Astrocyte of the spinal cord (primary cell): Measurements from ENCODE around the gene MARCHF10.

Source experiments
- DNase-seq: peaks from one replicate; pipeline ENCODE4 v3.0.0; 2011; ENCODE audit warnings: low read depth, low spot score
- H3K4me3 ChIP-seq: 2 replicates; pipeline ENCODE4 v1.5.1; 2011; ENCODE audit warnings: low read depth, mild to moderate bottlenecking, low read length, moderate library complexity
- in situ Hi-C: cut with HindIII; loops from 2 replicates; pipeline ENCODE4 v1.10.0; 2017; ENCODE audit warnings: low sequenced_read_pairs
- TF ChIP-seq, protein P1 (sequence below): IDR thresholded peaks from 2 replicates; pipeline ENCODE4 v1.5.1; 2012; ENCODE audit warnings: low read depth, mild to moderate bottlenecking, low read length, inconsistent platforms

Gene MARCHF10

GRCh38 chr17:62717889-62718288, 90.2 kb downstream of the MARCHF10 start:
- no peak overlapping the region for H3K4me3 ChIP-seq
- in situ Hi-C loops = no loop called here
- TF ChIP-seq, protein P1, sequence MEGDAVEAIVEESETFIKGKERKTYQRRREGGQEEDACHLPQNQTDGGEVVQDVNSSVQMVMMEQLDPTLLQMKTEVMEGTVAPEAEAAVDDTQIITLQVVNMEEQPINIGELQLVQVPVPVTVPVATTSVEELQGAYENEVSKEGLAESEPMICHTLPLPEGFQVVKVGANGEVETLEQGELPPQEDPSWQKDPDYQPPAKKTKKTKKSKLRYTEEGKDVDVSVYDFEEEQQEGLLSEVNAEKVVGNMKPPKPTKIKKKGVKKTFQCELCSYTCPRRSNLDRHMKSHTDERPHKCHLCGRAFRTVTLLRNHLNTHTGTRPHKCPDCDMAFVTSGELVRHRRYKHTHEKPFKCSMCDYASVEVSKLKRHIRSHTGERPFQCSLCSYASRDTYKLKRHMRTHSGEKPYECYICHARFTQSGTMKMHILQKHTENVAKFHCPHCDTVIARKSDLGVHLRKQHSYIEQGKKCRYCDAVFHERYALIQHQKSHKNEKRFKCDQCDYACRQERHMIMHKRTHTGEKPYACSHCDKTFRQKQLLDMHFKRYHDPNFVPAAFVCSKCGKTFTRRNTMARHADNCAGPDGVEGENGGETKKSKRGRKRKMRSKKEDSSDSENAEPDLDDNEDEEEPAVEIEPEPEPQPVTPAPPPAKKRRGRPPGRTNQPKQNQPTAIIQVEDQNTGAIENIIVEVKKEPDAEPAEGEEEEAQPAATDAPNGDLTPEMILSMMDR = no peak
- DNase-seq = no peak

DNA sequence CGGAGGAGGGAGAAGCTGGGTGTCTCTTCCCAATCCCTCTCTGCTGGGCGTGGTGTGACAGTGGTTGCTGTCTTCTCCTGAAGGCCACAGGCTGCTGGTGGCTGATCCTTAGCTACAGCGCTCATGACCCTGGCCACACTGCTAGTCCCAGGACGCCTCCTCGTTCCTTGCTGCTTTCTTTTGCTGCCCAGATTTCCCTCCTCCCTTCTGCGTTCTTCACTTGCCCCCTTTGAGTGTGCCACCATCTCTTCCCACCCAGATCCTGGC, 90.6 kb downstream of the MARCHF10 start:
- in situ Hi-C loops = no loop called here
- DNase-seq = no peak
- TF ChIP-seq, protein P1 = no peak
- no peak overlapping the region for H3K4me3 ChIP-seq

DNA sequence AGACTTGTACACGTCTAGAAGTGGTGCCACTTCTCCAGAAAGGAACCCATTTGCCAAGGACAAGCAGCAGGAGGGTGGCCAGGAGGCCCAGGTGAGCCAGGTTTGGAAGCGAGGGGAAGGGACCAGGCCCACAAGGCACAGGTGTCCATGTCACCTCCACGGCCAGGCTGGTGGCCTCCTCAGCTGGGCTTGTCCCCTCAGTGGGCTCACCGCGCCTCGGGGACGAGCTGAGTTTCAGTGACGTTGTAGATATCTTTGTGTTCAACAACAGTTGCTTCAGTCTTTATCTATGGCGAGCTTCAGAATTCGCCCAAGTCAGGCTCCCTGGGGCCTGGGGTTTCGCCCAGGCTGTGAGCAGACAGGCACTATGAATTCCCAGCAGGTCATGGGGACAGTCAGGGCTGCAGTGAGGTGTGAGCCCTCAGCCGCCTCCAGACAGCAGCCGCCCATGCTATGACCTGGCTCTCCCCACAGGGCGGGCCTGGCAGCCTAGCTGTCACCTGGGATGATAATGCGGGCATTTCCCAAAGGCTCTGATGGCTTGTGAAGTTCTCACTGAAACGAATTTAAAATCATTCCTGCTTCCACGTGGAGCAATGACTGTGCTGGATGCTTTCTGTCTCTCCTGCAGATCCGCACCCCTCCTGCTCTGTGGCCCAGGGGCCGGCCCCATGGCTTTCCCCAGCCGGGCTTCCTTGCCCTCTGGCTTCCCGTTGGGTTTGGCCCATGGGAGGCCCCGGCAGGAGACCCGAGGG, 91.1 kb downstream of the MARCHF10 start:
- in situ Hi-C loops = no loop called here

DNA sequence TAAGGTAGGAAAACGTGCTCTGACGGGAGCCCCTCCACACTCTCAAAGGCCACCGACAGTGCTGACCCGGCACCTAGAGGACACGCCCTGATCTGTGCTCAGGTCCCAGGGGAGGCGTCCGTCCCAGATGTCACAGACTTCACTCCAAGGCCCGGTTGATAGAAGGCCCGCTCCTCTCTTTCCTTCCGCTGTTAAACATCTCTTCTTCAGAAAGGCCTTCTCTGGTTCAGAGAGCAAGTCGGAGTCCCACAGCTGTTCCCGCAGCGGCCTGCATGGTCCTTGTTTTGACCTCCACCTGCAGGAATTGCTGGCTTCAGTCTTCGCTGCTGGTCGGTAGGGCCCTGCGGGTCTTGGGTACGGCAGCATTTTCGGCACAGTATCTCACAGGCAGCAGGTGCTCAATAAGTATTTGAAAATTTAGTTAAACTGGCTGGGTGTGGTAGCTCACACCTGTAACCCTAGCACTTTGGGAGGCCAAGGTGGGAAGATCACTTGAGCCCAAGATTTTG, 92.2 kb downstream of the MARCHF10 start:
- H3K4me3 ChIP-seq = no peak overlapping the region
- in situ Hi-C loops = no loop called here
- TF ChIP-seq, protein P1 = no peak
- no peak for DNase-seq

More for the DNA sequence above, 91.1 kb downstream of the MARCHF10 start:
- DNase-seq = no peak
- TF ChIP-seq, protein P1 = no peak
- no peak overlapping the region for H3K4me3 ChIP-seq

DNA sequence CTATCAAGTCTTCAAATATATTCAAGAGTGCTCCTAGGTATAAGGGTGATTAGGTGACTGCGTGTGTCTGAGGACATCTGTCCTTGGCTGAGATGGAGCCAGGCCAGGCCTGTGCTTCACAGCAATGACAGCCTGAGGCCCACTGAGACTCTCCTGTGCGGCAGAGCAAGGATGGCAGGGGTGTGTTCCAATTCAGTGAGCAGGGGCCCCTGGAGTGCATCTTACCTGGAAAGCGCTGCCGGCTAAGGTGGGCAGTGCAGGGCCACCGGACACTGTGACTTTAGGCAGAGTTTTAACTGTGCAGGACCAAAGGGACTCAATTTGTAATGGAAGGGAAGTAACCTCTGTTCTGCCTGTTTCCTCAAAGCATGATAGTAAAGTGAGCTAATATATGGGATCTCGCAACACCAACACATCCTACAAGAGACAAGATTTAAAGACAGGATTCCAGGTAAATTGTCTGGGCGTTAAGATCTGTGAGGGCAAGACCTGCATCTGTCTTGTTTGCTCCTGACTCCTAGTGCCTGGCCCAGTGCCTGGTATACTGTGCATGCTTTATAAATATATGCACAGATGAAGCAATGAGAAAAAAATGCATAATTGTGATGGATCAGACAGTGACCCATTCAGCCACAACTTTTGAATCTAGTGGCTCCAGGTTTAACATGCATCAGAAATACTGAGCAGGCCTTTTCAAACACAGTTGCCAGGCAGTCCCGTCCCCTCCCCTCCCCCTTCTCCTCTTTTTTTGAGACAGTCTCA, 93.9 kb downstream of the MARCHF10 start:
- TF ChIP-seq, protein P1 = no peak
- H3K4me3 ChIP-seq = no peak overlapping the region
- peak; percentile 34 for DNase-seq
- in situ Hi-C loops = no loop called here

DNA sequence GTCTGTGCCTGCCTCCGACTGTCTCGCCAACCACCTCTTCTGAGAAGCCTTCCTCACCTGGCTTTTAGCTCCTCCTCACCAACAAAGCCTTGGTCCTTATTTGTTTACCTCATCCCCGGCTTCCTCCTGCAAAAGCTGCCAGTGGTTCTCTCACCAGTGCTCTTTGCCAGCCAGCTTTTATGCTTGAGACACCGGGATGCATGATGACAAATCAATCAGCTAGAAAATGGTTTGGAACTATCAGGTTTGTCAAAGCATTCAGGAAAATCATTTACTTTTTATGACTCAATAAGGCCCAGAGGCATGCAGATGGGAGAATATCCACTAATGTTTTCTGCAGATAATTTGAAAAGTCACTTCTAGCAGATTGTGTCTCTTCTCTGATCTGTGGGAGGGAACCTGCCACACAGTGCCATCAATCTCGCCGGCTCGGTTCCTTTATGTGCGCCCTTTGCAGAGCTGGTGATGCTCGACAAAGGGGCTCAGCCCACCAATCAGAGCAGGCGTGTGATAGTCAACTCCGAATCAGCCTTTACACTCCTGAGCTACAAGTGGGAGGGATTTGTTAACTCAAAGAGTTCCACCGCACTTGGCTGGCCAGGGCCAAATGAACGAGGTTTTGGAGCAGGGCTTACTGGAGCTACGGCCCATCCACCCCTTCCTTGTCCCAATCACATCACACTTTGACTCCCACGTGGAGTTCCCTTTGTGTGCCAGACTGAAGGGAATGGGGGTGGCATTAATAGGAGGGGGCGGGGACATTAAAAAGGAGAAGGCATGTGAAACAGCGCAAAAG, 94.8 kb downstream of the MARCHF10 start:
- DNase-seq = no peak
- in situ Hi-C loops = no loop called here
- H3K4me3 ChIP-seq = no peak overlapping the region
- TF ChIP-seq, protein P1 = no peak
